Measurements from ENCODE around the gene FIBCD1.

Gene FIBCD1

GRCh38 chr9:130897105-130897751 is 41.8 kb downstream of the FIBCD1 start:
- no peak for DNase-seq (ENCODE audit: low read depth in 2 of 3, low spot score in 1 of 3)

- no peak for DNase-seq (ENCODE audit: low read depth in 2 of 3, low spot score in 1 of 3)
These were observed 42.6 kb downstream of the FIBCD1 start, which contains the start of gene QRFP for GRCh38 chr9:130896233-130897014. Gene QRFP (minus strand): TSS chr9:130896812. CDS start chr9:130893838, 2,974 bp downstream.

GRCh38 chr9:130895481-130896232 is 43.4 kb downstream of the FIBCD1 start:
- DNase-seq (ENCODE audit: low read depth in 2 of 3, low spot score in 1 of 3) = no peak

- DNase-seq (ENCODE audit: low read depth in 2 of 3, low spot score in 1 of 3) = no peak
These were observed 44.0 kb downstream of the FIBCD1 start for GRCh38 chr9:130895038-130895437.

GRCh38 chr9:130894546-130894945 is 44.5 kb downstream of the FIBCD1 start:
- no peak for DNase-seq (ENCODE audit: low read depth in 2 of 3, low spot score in 1 of 3)

GRCh38 chr9:130893341-130894101 is 45.5 kb downstream of the FIBCD1 start:
- no peak for DNase-seq (ENCODE audit: low read depth in 2 of 3, low spot score in 1 of 3)

- no peak for DNase-seq (ENCODE audit: low read depth in 2 of 3, low spot score in 1 of 3)
These were observed 46.4 kb downstream of the FIBCD1 start for GRCh38 chr9:130892477-130893304.

GRCh38 chr9:130891688-130892476 is 47.2 kb downstream of the FIBCD1 start:
- no peak for DNase-seq (ENCODE audit: low read depth in 2 of 3, low spot score in 1 of 3)

GRCh38 chr9:130890870-130891687 is 48.0 kb downstream of the FIBCD1 start:
- DNase-seq (ENCODE audit: low read depth in 2 of 3, low spot score in 1 of 3) = no peak

GRCh38 chr9:130890124-130890523 is 48.9 kb downstream of the FIBCD1 start:
- no peak for DNase-seq (ENCODE audit: low read depth in 2 of 3, low spot score in 1 of 3)

GRCh38 chr9:130888146-130888885 is 50.7 kb downstream of the FIBCD1 start:
- no peak for DNase-seq (ENCODE audit: low read depth in 2 of 3, low spot score in 1 of 3)

- DNase-seq (ENCODE audit: low read depth in 2 of 3, low spot score in 1 of 3) = no peak
These were observed 51.4 kb downstream of the FIBCD1 start for GRCh38 chr9:130887494-130888144.

GRCh38 chr9:130886981-130887380 is 52.1 kb downstream of the FIBCD1 start:
- no peak for DNase-seq (ENCODE audit: low read depth in 2 of 3, low spot score in 1 of 3)

- no peak for DNase-seq (ENCODE audit: low read depth in 2 of 3, low spot score in 1 of 3)
These were observed 53.3 kb downstream of the FIBCD1 start for GRCh38 chr9:130885484-130886375.

GRCh38 chr9:130884542-130885483 is 54.2 kb downstream of the FIBCD1 start:
- DNase-seq (ENCODE audit: low read depth in 2 of 3, low spot score in 1 of 3) = no peak
